T1000 (cell line): ENCODE data around the gene BZW1.

Experiments
- DNase-seq: peaks from one replicate; lab custom pipeline; 2025; ENCODE audit warnings: mixed read lengths; lab: John Stamatoyannopoulos, UW

BZW1 gene

GRCh38 chr2:200811333-200812121 lies at the start of gene BZW1:
Gene BZW1, plus strand, starts transcription at chr2:200811910. Its CDS starts 1,308 bp downstream, at chr2:200813218.
- DNase-seq: peak; percentile 93

- DNase-seq: no peak
Observed at GRCh38 chr2:200762127-200762526, 49.6 kb upstream of the BZW1 start.

GRCh38 chr2:200763422-200763821 lies 48.3 kb upstream of the BZW1 start:
- no peak for DNase-seq

GRCh38 chr2:200765139-200765951 lies 46.4 kb upstream of the BZW1 start:
- DNase-seq: peak; percentile 70

DNA sequence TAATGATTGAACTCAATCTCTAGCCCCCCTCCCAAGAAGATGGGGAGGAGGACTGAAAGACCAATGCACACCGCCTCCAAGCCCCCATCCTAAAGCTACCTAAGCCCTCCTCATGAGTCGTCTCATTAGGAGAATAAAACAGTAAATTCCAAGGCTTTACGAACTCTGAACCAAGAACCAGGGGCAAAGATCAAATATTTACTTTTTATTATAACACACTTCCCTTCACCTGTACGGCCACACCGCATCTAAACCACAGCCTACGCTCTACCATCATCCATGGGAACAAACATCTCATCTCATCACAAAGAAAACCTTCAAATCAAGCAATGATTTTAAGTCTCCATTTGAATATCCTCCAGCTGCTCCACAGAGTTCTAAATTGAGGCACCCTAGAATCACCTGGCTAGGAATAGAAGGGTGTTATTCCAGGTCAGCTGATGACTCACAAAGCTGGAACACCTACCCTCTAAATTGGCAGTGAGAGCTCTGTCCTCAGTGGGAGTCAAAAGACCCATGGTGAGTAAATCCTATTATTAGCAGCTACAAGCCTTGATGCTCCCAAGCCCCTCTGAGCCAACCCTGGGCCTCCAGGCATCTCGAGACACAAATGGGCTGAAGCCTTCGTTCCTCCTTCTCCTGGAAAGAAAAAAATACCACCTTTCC lies 45.6 kb upstream of the BZW1 start:
- DNase-seq: no peak

- DNase-seq: no peak
Observed at GRCh38 chr2:200767111-200767885, 44.4 kb upstream of the BZW1 start.

- DNase-seq: no peak
Observed at GRCh38 chr2:200770847-200771246, 40.9 kb upstream of the BZW1 start.

GRCh38 chr2:200772620-200773019 lies 39.1 kb upstream of the BZW1 start:
- no peak for DNase-seq

GRCh38 chr2:200773083-200773482 lies 38.6 kb upstream of the BZW1 start:
- no peak for DNase-seq

DNA sequence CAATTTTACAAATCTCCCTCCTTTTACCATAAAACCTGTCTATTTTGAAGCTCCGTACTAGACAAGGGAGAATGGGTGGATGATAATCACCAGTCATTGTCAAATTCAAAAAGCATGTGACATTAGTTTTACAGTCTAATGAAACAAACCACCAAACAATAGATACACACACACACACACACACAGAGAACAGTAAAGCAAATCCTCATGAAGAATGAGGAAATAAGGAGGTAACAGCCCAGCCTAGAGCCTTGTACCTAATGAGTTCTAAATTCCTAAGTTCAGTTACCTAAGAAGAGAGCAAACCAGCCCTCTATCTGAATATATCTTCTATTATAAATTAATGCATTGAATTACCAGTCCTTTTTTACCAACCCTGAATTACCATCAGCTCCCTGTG lies 36.8 kb upstream of the BZW1 start:
- DNase-seq: no peak

DNA sequence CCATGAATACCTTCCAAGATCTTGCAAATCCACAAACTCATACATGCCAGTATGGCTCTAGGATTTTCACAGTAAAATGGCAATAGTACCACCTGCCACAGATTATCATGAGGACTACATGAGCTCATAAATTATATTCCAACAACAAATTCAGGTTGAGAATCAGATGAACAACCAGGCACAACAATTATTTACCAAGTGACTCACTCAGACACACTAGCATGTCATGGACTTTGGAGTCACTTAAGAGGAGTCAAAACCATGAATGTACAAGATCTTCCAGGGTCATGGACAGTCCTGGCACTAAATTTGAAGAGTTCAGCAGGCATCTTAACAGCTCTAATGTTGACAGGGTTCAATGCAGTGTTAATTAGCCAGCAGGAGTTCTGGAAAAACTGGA lies 34.4 kb upstream of the BZW1 start:
- no peak for DNase-seq

DNA sequence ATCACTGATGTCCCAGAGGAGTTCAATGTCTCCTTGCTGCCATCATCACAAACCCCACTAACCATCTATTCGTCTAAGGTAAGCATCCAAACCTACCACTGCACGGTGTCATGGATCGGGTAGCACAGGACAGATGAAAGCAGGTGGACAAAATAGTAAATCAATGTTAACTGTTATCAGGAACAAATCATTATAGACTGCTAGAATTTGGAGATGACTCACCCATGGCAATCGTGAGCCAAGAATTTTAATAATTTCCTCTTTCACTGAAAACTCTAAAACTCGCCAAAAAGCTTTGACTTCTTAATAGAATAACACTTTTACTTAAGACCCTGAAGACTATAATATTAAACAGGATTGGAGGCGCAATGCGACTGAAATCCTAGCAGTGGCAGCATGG lies 33.7 kb upstream of the BZW1 start:
- DNase-seq: no peak

DNA sequence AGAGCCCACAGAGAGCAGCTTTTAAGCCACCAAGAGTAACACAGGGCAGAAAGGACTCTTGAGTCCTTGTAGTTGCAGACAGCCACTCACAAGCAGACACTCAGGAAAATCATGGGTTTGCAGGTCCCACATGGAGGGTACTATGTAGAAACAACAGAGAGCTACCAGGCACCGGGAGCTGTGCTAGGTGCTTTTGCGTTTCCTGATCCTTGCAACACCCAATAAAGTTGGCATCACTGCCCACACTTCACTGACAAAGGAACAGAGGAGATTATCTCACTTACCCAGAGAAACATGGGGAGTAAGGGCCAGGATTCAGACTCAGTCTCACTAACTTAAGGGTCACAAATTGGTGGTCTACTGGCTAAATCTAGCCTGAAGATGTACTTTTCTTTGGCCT lies 32.5 kb upstream of the BZW1 start:
- DNase-seq: no peak

DNA sequence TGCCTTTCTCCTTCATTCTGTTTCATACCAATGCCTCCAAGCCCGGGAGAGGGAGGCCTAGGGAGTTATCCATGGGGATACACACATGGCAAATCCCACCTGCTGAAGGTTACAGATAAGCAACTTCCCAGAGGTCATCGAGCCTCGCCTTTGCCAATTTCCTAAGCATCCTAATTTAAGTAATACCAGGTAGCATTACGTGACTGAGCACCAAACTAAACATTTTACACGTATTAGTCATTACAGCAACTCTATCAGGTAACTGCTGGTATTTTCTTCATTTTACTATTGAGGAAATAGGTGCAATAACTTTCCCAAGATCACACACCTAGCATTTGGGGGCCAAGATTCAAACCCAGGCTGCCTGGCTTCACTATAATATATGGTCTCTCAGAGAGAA lies 30.1 kb upstream of the BZW1 start:
- DNase-seq: no peak

- no peak for DNase-seq
Observed at GRCh38 chr2:200782251-200782650, 29.5 kb upstream of the BZW1 start.

- no peak for DNase-seq
Observed at GRCh38 chr2:200784215-200784614, 27.5 kb upstream of the BZW1 start.

DNA sequence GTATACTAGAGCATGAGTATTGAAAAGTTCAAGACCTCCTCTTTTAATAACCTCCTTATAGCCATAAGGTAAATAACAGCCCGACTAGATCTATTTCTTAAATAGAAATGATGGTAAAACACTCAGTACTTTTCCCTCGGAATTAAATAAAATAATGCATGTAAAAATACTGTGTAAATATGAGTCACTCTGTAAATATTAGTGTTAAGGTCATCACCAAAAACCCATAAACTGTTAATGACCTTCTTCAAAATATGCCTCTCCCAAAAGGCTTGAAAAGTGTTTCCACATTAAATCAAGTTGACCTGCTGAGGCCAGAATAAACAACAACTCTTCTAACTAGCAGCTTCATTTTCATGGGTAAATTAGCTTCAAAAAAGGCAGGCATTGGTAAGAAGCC lies 25.3 kb upstream of the BZW1 start:
- no peak for DNase-seq

DNA sequence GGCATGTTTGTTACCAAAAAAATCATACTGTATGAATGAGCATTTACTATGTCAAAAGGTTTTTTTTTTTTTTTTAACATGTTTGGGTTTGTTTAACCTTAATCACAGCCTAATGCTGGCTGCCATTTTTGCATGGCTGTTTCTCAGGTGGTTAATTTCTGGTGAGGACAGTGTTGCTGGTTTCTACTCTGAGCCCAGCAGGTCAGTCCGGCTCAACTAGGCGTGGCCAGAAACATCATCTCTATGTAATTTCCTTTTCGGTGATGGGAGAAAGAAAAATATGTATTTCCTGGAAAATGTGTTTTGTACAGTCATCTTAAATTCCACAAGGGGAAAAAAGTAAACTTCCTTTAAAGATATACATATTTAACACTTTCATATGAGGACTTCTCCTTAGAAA lies 24.9 kb upstream of the BZW1 start:
- DNase-seq: no peak

GRCh38 chr2:200787351-200788120 lies 24.2 kb upstream of the BZW1 start:
- peak; percentile 16 for DNase-seq

DNA sequence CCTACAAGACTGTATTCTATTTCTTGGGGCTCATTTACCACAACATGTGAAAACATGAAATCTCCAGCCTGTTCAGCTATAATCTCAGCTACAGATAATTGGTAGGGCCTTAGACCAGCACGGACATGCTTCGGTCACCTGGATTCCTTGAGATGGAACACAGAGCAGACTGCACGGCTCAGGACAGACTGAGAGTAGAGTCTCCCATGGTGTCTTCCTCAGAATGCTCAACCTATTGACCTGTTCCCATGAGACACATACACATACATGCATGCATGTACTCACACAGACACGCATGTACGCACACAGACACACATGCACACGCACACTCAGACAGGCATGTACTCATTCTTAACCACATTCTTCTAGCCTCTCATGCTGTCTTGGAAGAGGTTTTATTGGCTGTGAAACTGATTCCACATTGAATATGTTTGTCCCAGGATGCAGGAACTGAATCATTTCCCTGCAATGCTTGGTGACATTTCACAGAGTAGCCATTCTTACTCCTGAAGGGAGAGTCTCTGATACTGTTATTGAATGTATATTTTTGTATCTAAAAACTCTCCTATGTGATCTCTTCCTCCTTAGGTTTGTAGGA lies 23.5 kb upstream of the BZW1 start:
- no peak for DNase-seq

GRCh38 chr2:200790185-200790584 lies 21.5 kb upstream of the BZW1 start:
- DNase-seq: no peak
